Mucosa of gallbladder (tissue), 1 donor: ENCODE data around the gene COL25A1. TPM values are rescaled to one million over a fixed set of nuclear protein-coding genes. Genes with fewer than 3 reads are reported as not detected.

ENCODE experiments used
- DNase-seq: peaks from one replicate; pipeline ENCODE4 v3.0.0-alpha.2; 2020; ENCODE audit warnings: low spot score
- total RNA-seq: library from RNA; stranded (reverse); gene quantifications from one replicate; pipeline ENCODE4 v1.2.1, GENCODE V29; 2021
- donor health status: DM: no; HTN: no; CAD: no.

COL25A1 gene
- total RNA-seq, 1 donor from 2014 or later = 0.55 TPM

GRCh38 chr4:108867476-108867875 lies 435.0 kb downstream of the COL25A1 start:
- no peak for DNase-seq

- DNase-seq = no peak
Observed at GRCh38 chr4:108861334-108861733, 441.1 kb downstream of the COL25A1 start.

GRCh38 chr4:108854786-108855185 lies 447.7 kb downstream of the COL25A1 start:
- DNase-seq = no peak

DNA sequence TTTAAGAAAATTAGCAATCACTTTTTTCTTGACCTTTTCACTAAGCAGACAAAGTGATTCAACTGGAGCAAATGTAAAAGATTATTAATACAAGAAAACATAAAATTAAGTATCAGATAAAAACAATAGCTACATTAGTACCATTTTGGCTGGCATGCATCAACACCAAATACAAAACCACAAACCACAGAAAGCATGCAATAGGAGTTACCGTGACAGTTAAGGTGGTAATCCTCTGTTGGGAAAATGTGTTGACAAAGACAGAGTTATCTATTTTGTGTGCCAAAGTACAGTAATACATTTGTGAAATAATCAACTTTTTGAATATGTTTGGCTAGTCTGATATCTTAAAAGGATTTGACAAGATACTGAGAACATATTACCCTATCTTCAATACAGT lies 449.8 kb downstream of the COL25A1 start:
- DNase-seq = no peak

- DNase-seq = no peak
Observed at GRCh38 chr4:108851366-108851765, 451.1 kb downstream of the COL25A1 start.

GRCh38 chr4:108850219-108850649 lies 452.2 kb downstream of the COL25A1 start:
- no peak for DNase-seq

- DNase-seq = no peak
Observed at GRCh38 chr4:108849611-108850168, 452.8 kb downstream of the COL25A1 start.

GRCh38 chr4:108846568-108846967 lies 455.9 kb downstream of the COL25A1 start:
- no peak for DNase-seq

DNA sequence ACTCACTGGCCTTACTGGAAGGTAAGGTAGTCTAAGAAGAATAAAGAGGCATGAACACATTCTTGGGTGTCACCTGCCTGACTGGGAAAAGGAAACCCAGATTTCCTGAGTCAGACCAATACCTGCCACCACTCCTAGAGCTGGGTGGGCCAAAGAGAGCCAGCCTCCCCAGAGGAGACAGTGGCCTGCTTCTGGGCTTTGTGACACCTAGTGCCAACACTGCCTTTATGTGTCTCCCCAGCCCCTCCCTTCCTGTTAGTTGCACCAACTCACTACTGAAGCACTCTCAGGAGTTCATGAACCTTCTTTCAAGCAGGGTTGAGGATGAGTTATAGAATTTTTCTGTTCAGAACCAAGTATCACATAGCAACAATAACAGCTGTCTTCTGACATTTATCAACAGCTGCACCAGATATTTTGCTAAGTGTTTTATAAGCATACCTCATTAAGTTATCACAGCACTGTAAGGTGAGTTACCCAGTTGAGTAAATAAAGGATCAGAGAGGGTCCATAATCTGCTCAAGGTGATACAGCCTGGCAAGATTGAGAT lies 462.0 kb downstream of the COL25A1 start:
- DNase-seq = no peak

GRCh38 chr4:108839333-108839732 lies 463.1 kb downstream of the COL25A1 start:
- no peak for DNase-seq

GRCh38 chr4:108838451-108838850 lies 464.0 kb downstream of the COL25A1 start:
- DNase-seq = no peak

DNA sequence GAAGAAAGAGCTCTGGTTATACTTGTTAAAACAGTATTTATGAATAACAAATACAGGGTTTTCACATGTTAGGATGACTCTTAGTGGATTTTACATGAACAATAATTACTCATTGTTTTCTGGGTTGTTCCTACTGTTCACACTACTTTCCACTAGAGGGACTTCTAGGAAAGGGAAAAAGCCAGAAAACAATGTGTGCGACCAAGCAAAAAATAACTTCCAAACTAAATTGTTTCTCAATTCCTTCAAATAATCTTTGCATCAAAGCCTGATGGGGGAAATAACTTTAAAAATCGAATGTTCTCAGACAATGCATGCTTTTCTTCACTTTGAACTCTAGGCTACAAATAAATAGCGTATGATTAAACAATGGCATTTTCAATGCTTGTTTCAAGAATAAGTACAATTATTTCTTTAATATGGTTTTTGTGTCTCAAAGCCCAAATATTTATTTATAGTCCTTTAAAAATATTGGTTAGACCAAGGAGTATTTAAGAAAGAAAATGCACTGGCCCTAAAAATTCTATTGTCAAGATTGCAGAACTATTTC lies 467.5 kb downstream of the COL25A1 start:
- no peak for DNase-seq

DNA sequence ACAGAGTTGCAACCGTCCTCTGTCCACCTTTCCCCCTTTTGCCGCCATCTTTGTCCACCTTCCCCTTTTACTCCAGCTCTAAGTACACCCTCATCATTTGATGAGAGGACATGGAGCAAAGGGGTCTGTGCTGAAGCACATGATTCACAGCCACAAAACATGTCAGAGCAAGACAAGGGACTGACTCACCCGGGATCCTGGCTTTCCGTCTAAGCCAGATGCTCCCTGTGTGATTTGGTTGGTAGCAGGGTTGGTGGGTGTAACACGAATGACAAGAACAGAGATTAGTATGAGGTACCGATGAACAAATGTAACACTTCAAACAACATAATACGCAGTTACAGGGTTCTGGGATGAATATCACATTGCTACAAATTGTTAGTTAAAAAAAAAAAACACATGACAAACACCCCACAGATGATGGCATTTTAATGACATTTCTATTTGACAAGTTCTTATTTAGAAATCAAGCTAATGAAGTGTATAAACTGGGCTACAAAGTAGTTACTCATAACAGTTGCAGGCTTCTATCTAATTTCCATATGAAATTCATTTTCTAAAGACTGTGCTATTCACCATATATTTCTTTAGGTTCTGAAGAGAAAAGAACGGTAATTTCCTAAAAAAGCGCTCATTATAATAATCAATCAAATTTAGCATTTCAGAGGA lies 468.2 kb downstream of the COL25A1 start:
- DNase-seq = no peak

DNA sequence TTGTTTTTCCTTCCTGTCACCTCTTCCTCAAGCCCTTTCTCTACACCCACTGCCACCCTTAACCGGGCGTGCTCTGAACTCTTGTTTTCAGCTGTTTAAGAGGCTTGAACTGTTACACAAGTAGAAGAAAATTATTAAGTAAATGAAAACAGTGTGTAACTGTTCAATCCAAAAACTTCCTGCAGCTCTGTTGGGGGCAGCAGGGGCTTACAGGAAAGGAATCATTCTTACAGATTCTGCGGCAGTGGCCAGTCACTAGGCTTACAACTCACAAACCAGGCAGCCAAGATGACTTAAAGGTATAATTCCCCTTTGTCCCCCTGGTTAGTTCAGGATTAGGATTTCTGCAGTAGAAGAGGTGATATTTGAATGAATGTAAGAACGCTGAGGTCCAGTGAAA lies 469.4 kb downstream of the COL25A1 start:
- DNase-seq = no peak

DNA sequence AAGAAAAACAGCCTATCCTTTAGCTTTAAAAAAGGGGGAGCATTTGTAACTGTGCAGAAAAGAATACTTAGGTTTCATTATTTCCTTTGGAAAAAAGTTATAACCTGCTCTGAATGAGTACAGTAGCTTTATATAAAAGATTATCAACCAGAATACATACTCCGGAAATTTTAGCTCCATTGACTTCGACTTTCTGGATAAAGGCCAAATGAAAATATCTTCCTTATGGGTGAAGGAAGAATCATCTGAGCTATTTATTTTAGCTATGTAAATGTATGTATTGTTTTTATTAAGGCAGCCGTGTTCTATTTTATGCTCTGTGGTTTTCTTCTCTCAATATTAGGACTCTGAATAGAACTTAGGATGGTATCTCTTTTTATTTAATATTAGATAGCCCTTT lies 470.6 kb downstream of the COL25A1 start:
- no peak for DNase-seq

DNA sequence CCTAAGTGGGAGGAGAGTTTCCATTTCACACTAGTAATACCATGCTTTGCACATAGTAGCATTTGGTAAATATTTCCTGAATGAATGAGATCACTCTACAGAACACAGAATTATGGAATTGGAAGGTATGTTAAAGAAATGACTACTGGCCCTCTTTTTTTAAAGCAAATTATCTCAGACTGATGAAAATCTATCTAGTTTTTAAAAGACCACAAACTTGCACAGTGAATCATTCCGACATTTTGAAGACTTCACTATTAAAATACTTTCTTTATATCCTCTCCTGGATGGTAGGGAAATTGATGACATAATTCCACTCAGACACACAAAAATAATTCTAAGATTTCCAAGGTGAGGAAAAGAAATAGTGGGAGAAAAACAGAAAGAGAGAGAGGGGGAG lies 471.2 kb downstream of the COL25A1 start:
- DNase-seq = no peak

DNA sequence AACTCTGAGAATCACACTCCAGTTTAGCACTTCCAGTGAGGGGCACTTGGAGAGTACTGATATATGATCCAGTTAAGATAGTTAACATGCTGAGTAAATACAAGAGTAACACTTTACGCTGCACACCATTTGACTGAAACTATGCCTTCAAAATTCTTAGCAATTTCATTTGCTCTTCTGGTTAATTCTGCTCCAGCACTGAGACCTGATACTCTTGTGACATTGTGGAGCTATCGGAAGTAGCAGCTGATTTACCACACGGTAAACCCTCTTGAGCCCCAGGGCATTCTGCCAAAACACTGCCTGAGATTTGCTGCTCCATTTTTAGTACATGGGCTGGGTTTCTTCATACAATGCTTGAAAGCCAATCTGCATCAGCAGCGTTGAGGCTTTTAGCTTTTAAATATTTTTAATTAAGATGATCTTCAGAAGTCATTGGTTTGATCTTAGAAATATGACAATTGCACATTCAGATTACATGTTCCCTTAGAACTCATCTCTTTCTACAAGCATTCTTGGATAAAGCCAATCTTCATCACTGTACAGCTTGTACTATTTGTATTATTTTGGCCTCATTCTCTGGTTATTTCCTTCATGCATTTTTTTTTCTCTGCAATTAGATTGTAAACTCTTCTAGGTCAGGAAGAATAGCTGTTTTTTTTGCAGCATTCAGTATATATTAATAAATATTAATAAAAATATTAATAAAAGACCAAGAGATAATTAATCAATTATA lies 471.8 kb downstream of the COL25A1 start:
- no peak for DNase-seq

DNA sequence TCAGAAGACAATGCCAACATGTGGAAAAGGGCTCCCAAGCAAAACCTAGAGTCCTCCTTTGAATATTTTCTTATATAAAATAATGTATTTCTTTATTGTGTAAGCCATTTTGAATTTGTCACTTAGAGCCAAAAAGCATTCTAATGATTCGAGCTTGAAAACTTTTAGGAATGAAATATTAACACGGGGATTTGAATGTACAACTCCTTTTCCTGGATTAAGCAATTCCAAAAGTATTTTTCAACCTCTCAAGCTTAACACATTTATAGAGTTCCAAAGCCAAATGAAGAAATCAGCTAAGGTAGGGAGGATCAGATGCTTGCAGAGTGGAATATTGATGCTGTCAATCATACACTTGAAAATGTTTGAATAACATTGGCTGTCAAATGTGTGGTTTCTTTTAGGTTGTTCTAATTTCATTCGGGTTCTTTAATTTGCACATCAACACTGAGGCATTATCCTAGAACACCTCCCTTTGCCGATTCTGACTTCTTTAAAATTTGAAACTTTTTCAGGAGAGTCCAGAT lies 472.4 kb downstream of the COL25A1 start:
- no peak for DNase-seq

GRCh38 chr4:108828620-108829019 lies 473.8 kb downstream of the COL25A1 start:
- peak; percentile 11 for DNase-seq

GRCh38 chr4:108825737-108826136 lies 476.7 kb downstream of the COL25A1 start:
- no peak for DNase-seq

DNA sequence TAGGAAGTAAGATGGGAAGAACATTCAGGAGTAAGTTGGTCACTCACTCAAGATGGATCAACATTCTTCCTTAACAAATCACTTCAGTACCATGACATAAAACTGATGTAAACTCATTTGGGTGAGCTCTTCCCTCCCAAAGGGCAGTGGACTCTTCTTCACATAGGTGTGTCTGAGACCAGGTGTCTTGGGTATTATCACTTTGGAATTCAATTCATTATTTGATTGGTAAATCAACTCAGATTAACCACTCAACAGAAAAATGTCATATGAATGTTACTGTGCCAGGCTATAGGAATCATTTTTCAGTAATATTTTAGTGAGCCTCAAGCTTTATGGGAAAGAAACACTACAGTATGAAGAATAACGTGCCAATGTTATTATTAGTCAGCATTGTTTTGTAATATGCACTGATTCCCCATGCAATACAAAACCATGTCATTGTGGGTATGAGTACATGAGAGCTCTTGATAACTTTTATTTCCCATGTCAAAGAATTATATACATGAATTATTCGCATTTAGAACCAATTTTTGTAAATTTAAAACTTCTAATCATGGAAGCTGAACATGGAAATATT lies 481.0 kb downstream of the COL25A1 start:
- DNase-seq = no peak
